HepG2 (cell line): Measurements from ENCODE around the gene ARPC3. TPM values are rescaled to one million over a fixed set of nuclear protein-coding genes. Genes with fewer than 3 reads are reported as not detected.

ENCODE experiments used
- GABPA ChIP-seq, 2 experiments: IDR thresholded peaks; 2 replicates each; pipeline ENCODE4 v1.6.1; 2011 to 2016; ENCODE audit warnings: low read depth in 2 of 2, low read length in 1 of 2, missing biosample characterization in 1 of 2, missing genetic modification characterization in 1 of 2
- KDM2A ChIP-seq: sonication (generic); formaldehyde crosslinking; IDR thresholded peaks from 2 replicates; pipeline ENCODE4 v1.4.0; 2020; ENCODE audit warnings: low read depth, missing genetic modification reagents, borderline replicate concordance
- MIER2 ChIP-seq: IDR thresholded peaks from 2 replicates; pipeline ENCODE4 v1.6.1; 2016; ENCODE audit warnings: missing biosample characterization, missing genetic modification reagents
- RORA ChIP-seq: sonication (generic); formaldehyde crosslinking; IDR thresholded peaks from 2 replicates; pipeline ENCODE4 v1.5.0; 2020; ENCODE audit warnings: mild to moderate bottlenecking, missing genetic modification reagents, moderate library complexity
- SRF ChIP-seq: IDR thresholded peaks from 2 replicates; pipeline ENCODE4 v1.6.1; 2011; ENCODE audit warnings: mild to moderate bottlenecking, low read depth, low read length, moderate library complexity
- ZIK1 ChIP-seq: sonication (generic); formaldehyde crosslinking; IDR thresholded peaks from 2 replicates; pipeline ENCODE4 v1.5.0; 2020; ENCODE audit warnings: mild to moderate bottlenecking, low read depth, missing genetic modification reagents, borderline replicate concordance
- ZNF367 ChIP-seq: sonication (generic); formaldehyde crosslinking; IDR thresholded peaks from 2 replicates; pipeline ENCODE4 v1.4.0; 2020; ENCODE audit warnings: missing genetic modification reagents, borderline replicate concordance
- ZNF530 ChIP-seq: sonication (generic); formaldehyde crosslinking; IDR thresholded peaks from 2 replicates; pipeline ENCODE4 v1.5.0; 2020; ENCODE audit warnings: low read depth, mild to moderate bottlenecking, missing genetic modification reagents
- ZNF562 ChIP-seq: sonication (generic); formaldehyde crosslinking; IDR thresholded peaks from 2 replicates; pipeline ENCODE4 v1.8.0; 2022; ENCODE audit warnings: missing genetic modification reagents, borderline replicate concordance
- ZNF83 ChIP-seq: sonication (generic); formaldehyde crosslinking; IDR thresholded peaks from 2 replicates; pipeline ENCODE4 v1.4.0; 2020; ENCODE audit warnings: missing genetic modification reagents, mild to moderate bottlenecking, borderline replicate concordance
- polyA plus RNA-seq, 8 experiments: library from polyadenylated mRNA; depleted of rRNA in 3 of 8; stranded (reverse) in 7 of 8; unstranded in 1 of 8; fragments of >200 nt; fragmentation: Illumina TruSeq in 4 of 8; extraction: Trizol in 4 of 8; gene quantifications; 2 replicates each; pipeline versions ENCODE4 v1.2.1 to v1.2.3, GENCODE V29; 2011 to 2016; ENCODE audit warnings: low read depth in 4 of 8, missing spikeins in 1 of 8, mixed read lengths in 1 of 8; ENCODE audit not compliant: insufficient read depth in 1 of 8
- total RNA-seq, 5 experiments: library from RNA; depleted of rRNA; stranded (reverse); fragments of >200 nt; fragmentation: Illumina TruSeq; extraction: Trizol; gene quantifications; 2 replicates each; pipeline ENCODE4 v1.2.3, GENCODE V29; 2016; ENCODE audit warnings: low read depth in 1 of 5
- TF ChIP-seq, protein P1 (sequence below): sonication (generic); formaldehyde crosslinking; IDR thresholded peaks from 2 replicates; pipeline ENCODE4 v1.4.0; 2020; ENCODE audit warnings: missing genetic modification reagents
- TF ChIP-seq, protein P2 (sequence below): sonication (generic); formaldehyde crosslinking; IDR thresholded peaks from 2 replicates; pipeline ENCODE4 v1.5.1; 2020; ENCODE audit warnings: missing genetic modification reagents, mild to moderate bottlenecking, borderline replicate concordance
- TF ChIP-seq, protein P3 (sequence below): fragments of 450-650 bp; IDR thresholded peaks from 2 replicates; pipeline ENCODE4 v1.6.1; 2016
- TF ChIP-seq, protein P4 (sequence below): sonication (generic); formaldehyde crosslinking; IDR thresholded peaks from 2 replicates; pipeline ENCODE4 v1.4.0; 2020; ENCODE audit warnings: missing genetic modification reagents
- TF ChIP-seq, protein P5 (sequence below): sonication (generic); formaldehyde crosslinking; IDR thresholded peaks from 2 replicates; pipeline ENCODE4 v1.5.0; 2020; ENCODE audit warnings: mild to moderate bottlenecking, missing genetic modification reagents
- TF ChIP-seq, protein P6 (sequence below): sonication (generic); formaldehyde crosslinking; IDR thresholded peaks from 2 replicates; pipeline ENCODE4 v1.8.1; 2022; ENCODE audit warnings: mild to moderate bottlenecking, missing genetic modification reagents

ARPC3 gene
- total and polyA plus RNA-seq, 2 of the 13 experiments (the other 11 are each of a cell fraction or from before 2014, with no cell fraction given): 32.7 to 234 TPM

DNA sequence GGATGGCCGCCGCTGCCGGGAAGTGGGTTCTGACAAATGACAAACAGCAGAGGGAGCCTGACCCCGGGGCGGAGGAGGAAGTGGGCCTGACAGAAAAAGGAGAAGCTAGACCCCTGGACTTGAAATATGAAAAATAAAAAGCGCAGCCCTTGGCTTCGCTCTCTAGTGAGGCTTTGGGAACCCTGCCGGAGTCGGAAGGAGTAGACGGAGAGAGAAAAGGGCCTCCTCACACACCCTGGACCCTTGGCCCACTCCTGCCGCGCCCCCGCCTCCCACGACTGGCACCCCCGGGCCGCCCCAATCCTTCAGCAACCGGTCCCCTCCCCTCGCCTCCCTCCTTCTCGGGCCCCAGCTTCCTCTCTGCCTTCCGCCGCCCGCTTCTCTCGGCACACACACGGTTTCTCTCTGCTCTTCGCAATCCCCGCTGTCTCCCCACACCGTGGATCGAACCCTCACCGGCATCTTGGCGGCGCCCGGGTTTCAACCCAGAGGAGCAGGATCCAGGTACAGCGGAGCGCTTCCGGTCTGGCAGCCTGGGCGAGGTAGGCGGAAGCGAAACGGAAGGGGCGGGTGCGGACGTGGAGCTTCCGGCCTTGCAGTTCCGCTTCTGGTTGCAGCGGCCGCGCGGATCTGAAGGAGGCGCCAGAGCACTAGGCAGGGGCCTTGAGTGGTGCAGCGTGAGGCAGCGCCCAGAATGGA lies at the start of gene ARPC3 (continued):
- TF ChIP-seq, protein P1, sequence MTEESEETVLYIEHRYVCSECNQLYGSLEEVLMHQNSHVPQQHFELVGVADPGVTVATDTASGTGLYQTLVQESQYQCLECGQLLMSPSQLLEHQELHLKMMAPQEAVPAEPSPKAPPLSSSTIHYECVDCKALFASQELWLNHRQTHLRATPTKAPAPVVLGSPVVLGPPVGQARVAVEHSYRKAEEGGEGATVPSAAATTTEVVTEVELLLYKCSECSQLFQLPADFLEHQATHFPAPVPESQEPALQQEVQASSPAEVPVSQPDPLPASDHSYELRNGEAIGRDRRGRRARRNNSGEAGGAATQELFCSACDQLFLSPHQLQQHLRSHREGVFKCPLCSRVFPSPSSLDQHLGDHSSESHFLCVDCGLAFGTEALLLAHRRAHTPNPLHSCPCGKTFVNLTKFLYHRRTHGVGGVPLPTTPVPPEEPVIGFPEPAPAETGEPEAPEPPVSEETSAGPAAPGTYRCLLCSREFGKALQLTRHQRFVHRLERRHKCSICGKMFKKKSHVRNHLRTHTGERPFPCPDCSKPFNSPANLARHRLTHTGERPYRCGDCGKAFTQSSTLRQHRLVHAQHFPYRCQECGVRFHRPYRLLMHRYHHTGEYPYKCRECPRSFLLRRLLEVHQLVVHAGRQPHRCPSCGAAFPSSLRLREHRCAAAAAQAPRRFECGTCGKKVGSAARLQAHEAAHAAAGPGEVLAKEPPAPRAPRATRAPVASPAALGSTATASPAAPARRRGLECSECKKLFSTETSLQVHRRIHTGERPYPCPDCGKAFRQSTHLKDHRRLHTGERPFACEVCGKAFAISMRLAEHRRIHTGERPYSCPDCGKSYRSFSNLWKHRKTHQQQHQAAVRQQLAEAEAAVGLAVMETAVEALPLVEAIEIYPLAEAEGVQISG (CRISPR knock-in tag): peak; percentile 89
- TF ChIP-seq RORA (CRISPR knock-in tag) (no peak), ZNF562 (CRISPR knock-in tag) (no peak), KDM2A (peak; percentile 94), SRF (no peak), ZIK1 (CRISPR knock-in tag) (peak; percentile 84; the same call in 1 of the 2 replicates), ZNF530 (CRISPR knock-in tag) (no peak), GABPA (IDR thresholded peaks at IDR 0.05; ENCODE audit: low read depth, low read length) (peak; percentile 97), GABPA (CRISPR knock-in tag; IDR thresholded peaks at IDR 0.05; ENCODE audit: low read depth) (peak; percentile 98), ZNF367 (CRISPR knock-in tag) (no peak), MIER2 (CRISPR knock-in tag) (no peak), ZNF83 (CRISPR knock-in tag) (no peak; the same call in 1 of the 2 replicates)
- TF ChIP-seq, protein P2, sequence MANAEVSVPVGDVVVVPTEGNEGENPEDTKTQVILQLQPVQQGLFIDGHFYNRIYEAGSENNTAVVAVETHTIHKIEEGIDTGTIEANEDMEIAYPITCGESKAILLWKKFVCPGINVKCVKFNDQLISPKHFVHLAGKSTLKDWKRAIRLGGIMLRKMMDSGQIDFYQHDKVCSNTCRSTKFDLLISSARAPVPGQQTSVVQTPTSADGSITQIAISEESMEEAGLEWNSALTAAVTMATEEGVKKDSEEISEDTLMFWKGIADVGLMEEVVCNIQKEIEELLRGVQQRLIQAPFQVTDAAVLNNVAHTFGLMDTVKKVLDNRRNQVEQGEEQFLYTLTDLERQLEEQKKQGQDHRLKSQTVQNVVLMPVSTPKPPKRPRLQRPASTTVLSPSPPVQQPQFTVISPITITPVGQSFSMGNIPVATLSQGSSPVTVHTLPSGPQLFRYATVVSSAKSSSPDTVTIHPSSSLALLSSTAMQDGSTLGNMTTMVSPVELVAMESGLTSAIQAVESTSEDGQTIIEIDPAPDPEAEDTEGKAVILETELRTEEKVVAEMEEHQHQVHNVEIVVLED (CRISPR knock-in tag): peak; percentile 69; the same call in 1 of the 2 replicates
- TF ChIP-seq, protein P3, sequence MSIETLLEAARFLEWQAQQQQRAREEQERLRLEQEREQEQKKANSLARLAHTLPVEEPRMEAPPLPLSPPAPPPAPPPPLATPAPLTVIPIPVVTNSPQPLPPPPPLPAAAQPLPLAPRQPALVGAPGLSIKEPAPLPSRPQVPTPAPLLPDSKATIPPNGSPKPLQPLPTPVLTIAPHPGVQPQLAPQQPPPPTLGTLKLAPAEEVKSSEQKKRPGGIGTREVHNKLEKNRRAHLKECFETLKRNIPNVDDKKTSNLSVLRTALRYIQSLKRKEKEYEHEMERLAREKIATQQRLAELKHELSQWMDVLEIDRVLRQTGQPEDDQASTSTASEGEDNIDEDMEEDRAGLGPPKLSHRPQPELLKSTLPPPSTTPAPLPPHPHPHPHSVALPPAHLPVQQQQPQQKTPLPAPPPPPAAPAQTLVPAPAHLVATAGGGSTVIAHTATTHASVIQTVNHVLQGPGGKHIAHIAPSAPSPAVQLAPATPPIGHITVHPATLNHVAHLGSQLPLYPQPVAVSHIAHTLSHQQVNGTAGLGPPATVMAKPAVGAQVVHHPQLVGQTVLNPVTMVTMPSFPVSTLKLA: no peak
- TF ChIP-seq, protein P4, sequence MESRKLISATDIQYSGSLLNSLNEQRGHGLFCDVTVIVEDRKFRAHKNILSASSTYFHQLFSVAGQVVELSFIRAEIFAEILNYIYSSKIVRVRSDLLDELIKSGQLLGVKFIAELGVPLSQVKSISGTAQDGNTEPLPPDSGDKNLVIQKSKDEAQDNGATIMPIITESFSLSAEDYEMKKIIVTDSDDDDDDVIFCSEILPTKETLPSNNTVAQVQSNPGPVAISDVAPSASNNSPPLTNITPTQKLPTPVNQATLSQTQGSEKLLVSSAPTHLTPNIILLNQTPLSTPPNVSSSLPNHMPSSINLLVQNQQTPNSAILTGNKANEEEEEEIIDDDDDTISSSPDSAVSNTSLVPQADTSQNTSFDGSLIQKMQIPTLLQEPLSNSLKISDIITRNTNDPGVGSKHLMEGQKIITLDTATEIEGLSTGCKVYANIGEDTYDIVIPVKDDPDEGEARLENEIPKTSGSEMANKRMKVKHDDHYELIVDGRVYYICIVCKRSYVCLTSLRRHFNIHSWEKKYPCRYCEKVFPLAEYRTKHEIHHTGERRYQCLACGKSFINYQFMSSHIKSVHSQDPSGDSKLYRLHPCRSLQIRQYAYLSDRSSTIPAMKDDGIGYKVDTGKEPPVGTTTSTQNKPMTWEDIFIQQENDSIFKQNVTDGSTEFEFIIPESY (CRISPR knock-in tag): 0 out of 2 replicates have a peak, but pooled peaks have one; percentile 51
- TF ChIP-seq, protein P5, sequence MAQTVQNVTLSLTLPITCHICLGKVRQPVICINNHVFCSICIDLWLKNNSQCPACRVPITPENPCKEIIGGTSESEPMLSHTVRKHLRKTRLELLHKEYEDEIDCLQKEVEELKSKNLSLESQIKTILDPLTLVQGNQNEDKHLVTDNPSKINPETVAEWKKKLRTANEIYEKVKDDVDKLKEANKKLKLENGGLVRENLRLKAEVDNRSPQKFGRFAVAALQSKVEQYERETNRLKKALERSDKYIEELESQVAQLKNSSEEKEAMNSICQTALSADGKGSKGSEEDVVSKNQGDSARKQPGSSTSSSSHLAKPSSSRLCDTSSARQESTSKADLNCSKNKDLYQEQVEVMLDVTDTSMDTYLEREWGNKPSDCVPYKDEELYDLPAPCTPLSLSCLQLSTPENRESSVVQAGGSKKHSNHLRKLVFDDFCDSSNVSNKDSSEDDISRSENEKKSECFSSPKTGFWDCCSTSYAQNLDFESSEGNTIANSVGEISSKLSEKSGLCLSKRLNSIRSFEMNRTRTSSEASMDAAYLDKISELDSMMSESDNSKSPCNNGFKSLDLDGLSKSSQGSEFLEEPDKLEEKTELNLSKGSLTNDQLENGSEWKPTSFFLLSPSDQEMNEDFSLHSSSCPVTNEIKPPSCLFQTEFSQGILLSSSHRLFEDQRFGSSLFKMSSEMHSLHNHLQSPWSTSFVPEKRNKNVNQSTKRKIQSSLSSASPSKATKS (CRISPR knock-in tag): no peak
- TF ChIP-seq, protein P6, sequence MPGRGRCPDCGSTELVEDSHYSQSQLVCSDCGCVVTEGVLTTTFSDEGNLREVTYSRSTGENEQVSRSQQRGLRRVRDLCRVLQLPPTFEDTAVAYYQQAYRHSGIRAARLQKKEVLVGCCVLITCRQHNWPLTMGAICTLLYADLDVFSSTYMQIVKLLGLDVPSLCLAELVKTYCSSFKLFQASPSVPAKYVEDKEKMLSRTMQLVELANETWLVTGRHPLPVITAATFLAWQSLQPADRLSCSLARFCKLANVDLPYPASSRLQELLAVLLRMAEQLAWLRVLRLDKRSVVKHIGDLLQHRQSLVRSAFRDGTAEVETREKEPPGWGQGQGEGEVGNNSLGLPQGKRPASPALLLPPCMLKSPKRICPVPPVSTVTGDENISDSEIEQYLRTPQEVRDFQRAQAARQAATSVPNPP: no peak
